GM23338 (cell line): ENCODE measurements around the gene CCDC149. TPM values are rescaled to one million over a fixed set of nuclear protein-coding genes. Genes with fewer than 3 reads are reported as not detected.
A peak's percentile ranks its signal among the peaks of the same experiment; 100 is the strongest.

Source experiments
- ATAC-seq: fragments of 200-7000 bp; cut with Tn5 transposase; 3 replicates; pipeline ENCODE4 v1.9.1; 2020
- DNase-seq: peaks from one replicate; pipeline ENCODE4 v3.0.0-alpha.2; 2015; ENCODE audit warnings: low spot score
- H2AFZ ChIP-seq: fragments of 200-600 bp; sonication (generic); 2 replicates; pipeline ENCODE4 v1.8.0; 2016; ENCODE audit warnings: antibody characterized with exemption, mild to moderate bottlenecking, moderate library complexity
- H3F3A ChIP-seq: fragments of 200-600 bp; sonication (generic); replicated peaks from 2 replicates; pipeline ENCODE4 v1.8.0; 2017; ENCODE audit warnings: antibody characterized with exemption, mixed run types, low read depth
- H3K27ac ChIP-seq: fragments of 200-600 bp; sonication (generic); 2 replicates; pipeline ENCODE4 v1.6.1; 2016; ENCODE audit warnings: low read depth
- H3K27me3 ChIP-seq: fragments of 200-600 bp; sonication (generic); 2 replicates; pipeline ENCODE4 v1.8.0; 2016; ENCODE audit warnings: mild to moderate bottlenecking, mixed run types, moderate library complexity; ENCODE audit not compliant: insufficient read depth
- H3K36me3 ChIP-seq: fragments of 200-600 bp; sonication (generic); 2 replicates; pipeline ENCODE4 v1.8.0; 2016; ENCODE audit warnings: mild to moderate bottlenecking; ENCODE audit not compliant: insufficient read depth
- H3K4me1 ChIP-seq: fragments of 200-600 bp; sonication (generic); 2 replicates; pipeline ENCODE4 v1.8.0; 2016; ENCODE audit warnings: mild to moderate bottlenecking, moderate library complexity; ENCODE audit not compliant: insufficient read depth
- H3K4me2 ChIP-seq: fragments of 200-600 bp; sonication (generic); 2 replicates; pipeline ENCODE4 v1.7.1; 2017; ENCODE audit warnings: mixed run types
- H3K4me3 ChIP-seq: fragments of 200-600 bp; sonication (generic); 2 replicates; pipeline ENCODE4 v1.6.1; 2016; ENCODE audit warnings: mixed run types
- H3K79me2 ChIP-seq: fragments of 200-600 bp; sonication (generic); replicated peaks from 2 replicates; pipeline ENCODE4 v1.8.0; 2017; ENCODE audit warnings: mild to moderate bottlenecking; ENCODE audit not compliant: insufficient read depth
- H3K9me2 ChIP-seq: fragments of 200-600 bp; sonication (generic); 2 replicates; pipeline ENCODE4 v1.8.0; 2017; ENCODE audit not compliant: insufficient read depth
- H4K20me1 ChIP-seq: fragments of 200-600 bp; sonication (generic); replicated peaks from 2 replicates; pipeline ENCODE4 v1.8.0; 2017; ENCODE audit warnings: mild to moderate bottlenecking; ENCODE audit not compliant: insufficient read depth
- H3K27ac Mint-ChIP-seq: 2 replicates; pipeline ENCODE4 v1.8.0; 2020; ENCODE audit warnings: inconsistent platforms, mild to moderate bottlenecking, moderate library complexity, mixed read lengths
- H3K27me3 Mint-ChIP-seq: 3 replicates; pipeline ENCODE4 v1.8.0; 2022; ENCODE audit warnings: low read depth, mild to moderate bottlenecking, moderate library complexity, mixed read lengths, inconsistent platforms; ENCODE audit not compliant: insufficient read depth, poor library complexity
- H3K36me3 Mint-ChIP-seq: 3 replicates; pipeline ENCODE4 v1.8.0; 2021; ENCODE audit warnings: low read depth, mild to moderate bottlenecking, inconsistent platforms, moderate library complexity, mixed read lengths
- H3K4me1 Mint-ChIP-seq: 3 replicates; pipeline ENCODE4 v1.8.0; 2020; ENCODE audit warnings: mild to moderate bottlenecking, inconsistent platforms, mixed read lengths
- H3K4me3 Mint-ChIP-seq: 3 replicates; pipeline ENCODE4 v1.8.0; 2021; ENCODE audit warnings: moderate library complexity, mild to moderate bottlenecking, inconsistent platforms, mixed read lengths
- H3K9me3 Mint-ChIP-seq: 3 replicates; pipeline ENCODE4 v1.8.0; 2020; ENCODE audit warnings: moderate library complexity, mild to moderate bottlenecking, inconsistent platforms, mixed read lengths
- EZH2phosphoT487 ChIP-seq: fragments of 200-600 bp; sonication (generic); IDR thresholded peaks from one replicate; pipeline ENCODE4 v1.8.1; 2018; ENCODE audit warnings: antibody characterized with exemption; ENCODE audit not compliant: unreplicated experiment
- NANOG ChIP-seq: IDR thresholded peaks from 2 replicates; pipeline ENCODE4 v1.6.1; 2016; ENCODE audit warnings: antibody characterized with exemption, borderline replicate concordance
- POLR2AphosphoS5 ChIP-seq: IDR thresholded peaks from 2 replicates; pipeline ENCODE4 v1.6.1; 2016; ENCODE audit warnings: antibody characterized with exemption, low read depth
- REST ChIP-seq: IDR thresholded peaks from one replicate; pipeline ENCODE4 v1.6.1; 2018; ENCODE audit warnings: antibody characterized with exemption; ENCODE audit not compliant: unreplicated experiment
- ZNF114 ChIP-seq: fragments of 250-450 bp; sonication (Bioruptor Pico); IDR thresholded peaks from 2 replicates; pipeline ENCODE4 v1.5.0; 2020; ENCODE audit warnings: mild to moderate bottlenecking, moderate library complexity
- polyA plus RNA-seq: library from polyadenylated mRNA; unstranded; fragments of >200 nt; fragmentation: Nextera tagmentation; extraction: Ambion mirVana; gene quantifications from 2 replicates; pipeline ENCODE4 v1.2.1, GENCODE V29; 2016
- total RNA-seq: library from RNA; depleted of rRNA; stranded (reverse); fragments of >200 nt; shearing (Covaris generic); gene quantifications from 2 replicates; pipeline ENCODE4 v1.2.3, GENCODE V29; 2014
- TF ChIP-seq, protein P1 (sequence below): IDR thresholded peaks from 2 replicates; pipeline ENCODE4 v1.6.1; 2016; ENCODE audit warnings: antibody characterized with exemption
- TF ChIP-seq, protein P2 (sequence below): fragments of 250-450 bp; sonication (Bioruptor Pico); IDR thresholded peaks from 2 replicates; pipeline ENCODE4 v1.5.0; 2020; ENCODE audit warnings: mild to moderate bottlenecking, moderate library complexity
- TF ChIP-seq, protein P3 (sequence below), 2 experiments: fragments of 200-600 bp in 1 of 2; sonication (generic) in 1 of 2; conservative IDR thresholded peaks; 2 replicates each; pipeline versions ENCODE4 v1.5.1 to v1.6.1; 2016 to 2017; ENCODE audit warnings: antibody characterized with exemption in 2 of 2, low read depth in 2 of 2, mild to moderate bottlenecking in 2 of 2, moderate library complexity in 1 of 2

CCDC149 gene
- total and polyA plus RNA-seq, 2 experiments from 2014 or later: 2.6 to 6.4 TPM

DNA sequence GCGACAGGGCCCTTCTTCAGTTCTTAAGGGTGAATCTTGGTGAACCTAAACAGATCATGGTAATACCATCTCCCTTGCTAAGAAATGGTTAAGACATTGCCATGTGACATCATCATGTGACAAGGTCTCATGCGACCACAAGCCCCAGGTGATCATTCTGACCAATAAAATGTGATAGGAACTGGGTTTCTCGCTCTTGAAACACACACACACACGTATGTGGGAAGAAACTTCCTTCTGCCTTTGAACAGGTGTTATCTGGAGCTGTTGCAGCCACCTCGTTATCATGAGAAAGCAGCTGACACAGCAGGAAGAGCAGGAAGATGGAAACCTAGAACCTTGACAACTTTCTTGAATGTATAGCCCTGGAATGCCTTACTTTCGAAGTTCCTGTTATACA lies 107.3 kb downstream of the CCDC149 start:
- peaks cover 18% of the 10 kb centered on the region for H3K4me1 ChIP-seq
- no peak for ATAC-seq
- Mint-ChIP-seq H3K36me3 (peaks cover 4% of the 10 kb centered on the region; the same call in 1 of the 3 replicates), H3K9me3 (no peaks in the 10 kb centered on the region; the same call in 2 of the 3 replicates), H3K4me1 (peaks cover 46% of the 10 kb centered on the region), H3K4me3 (no peak overlapping the region), H3K27me3 (peaks cover 18% of the 10 kb centered on the region), H3K27ac (no peak overlapping the region)
- H3K4me2 ChIP-seq: peak overlapping the region; percentile 46; the same call in 1 of the 2 replicates
- H3K4me3 ChIP-seq: no peak overlapping the region
- H3F3A ChIP-seq: peaks cover 5% of the 10 kb centered on the region; the same call in 1 of the 2 replicates
- TF ChIP-seq, protein P1, sequence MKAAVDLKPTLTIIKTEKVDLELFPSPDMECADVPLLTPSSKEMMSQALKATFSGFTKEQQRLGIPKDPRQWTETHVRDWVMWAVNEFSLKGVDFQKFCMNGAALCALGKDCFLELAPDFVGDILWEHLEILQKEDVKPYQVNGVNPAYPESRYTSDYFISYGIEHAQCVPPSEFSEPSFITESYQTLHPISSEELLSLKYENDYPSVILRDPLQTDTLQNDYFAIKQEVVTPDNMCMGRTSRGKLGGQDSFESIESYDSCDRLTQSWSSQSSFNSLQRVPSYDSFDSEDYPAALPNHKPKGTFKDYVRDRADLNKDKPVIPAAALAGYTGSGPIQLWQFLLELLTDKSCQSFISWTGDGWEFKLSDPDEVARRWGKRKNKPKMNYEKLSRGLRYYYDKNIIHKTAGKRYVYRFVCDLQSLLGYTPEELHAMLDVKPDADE: no peak
- TF ChIP-seq, protein P2, sequence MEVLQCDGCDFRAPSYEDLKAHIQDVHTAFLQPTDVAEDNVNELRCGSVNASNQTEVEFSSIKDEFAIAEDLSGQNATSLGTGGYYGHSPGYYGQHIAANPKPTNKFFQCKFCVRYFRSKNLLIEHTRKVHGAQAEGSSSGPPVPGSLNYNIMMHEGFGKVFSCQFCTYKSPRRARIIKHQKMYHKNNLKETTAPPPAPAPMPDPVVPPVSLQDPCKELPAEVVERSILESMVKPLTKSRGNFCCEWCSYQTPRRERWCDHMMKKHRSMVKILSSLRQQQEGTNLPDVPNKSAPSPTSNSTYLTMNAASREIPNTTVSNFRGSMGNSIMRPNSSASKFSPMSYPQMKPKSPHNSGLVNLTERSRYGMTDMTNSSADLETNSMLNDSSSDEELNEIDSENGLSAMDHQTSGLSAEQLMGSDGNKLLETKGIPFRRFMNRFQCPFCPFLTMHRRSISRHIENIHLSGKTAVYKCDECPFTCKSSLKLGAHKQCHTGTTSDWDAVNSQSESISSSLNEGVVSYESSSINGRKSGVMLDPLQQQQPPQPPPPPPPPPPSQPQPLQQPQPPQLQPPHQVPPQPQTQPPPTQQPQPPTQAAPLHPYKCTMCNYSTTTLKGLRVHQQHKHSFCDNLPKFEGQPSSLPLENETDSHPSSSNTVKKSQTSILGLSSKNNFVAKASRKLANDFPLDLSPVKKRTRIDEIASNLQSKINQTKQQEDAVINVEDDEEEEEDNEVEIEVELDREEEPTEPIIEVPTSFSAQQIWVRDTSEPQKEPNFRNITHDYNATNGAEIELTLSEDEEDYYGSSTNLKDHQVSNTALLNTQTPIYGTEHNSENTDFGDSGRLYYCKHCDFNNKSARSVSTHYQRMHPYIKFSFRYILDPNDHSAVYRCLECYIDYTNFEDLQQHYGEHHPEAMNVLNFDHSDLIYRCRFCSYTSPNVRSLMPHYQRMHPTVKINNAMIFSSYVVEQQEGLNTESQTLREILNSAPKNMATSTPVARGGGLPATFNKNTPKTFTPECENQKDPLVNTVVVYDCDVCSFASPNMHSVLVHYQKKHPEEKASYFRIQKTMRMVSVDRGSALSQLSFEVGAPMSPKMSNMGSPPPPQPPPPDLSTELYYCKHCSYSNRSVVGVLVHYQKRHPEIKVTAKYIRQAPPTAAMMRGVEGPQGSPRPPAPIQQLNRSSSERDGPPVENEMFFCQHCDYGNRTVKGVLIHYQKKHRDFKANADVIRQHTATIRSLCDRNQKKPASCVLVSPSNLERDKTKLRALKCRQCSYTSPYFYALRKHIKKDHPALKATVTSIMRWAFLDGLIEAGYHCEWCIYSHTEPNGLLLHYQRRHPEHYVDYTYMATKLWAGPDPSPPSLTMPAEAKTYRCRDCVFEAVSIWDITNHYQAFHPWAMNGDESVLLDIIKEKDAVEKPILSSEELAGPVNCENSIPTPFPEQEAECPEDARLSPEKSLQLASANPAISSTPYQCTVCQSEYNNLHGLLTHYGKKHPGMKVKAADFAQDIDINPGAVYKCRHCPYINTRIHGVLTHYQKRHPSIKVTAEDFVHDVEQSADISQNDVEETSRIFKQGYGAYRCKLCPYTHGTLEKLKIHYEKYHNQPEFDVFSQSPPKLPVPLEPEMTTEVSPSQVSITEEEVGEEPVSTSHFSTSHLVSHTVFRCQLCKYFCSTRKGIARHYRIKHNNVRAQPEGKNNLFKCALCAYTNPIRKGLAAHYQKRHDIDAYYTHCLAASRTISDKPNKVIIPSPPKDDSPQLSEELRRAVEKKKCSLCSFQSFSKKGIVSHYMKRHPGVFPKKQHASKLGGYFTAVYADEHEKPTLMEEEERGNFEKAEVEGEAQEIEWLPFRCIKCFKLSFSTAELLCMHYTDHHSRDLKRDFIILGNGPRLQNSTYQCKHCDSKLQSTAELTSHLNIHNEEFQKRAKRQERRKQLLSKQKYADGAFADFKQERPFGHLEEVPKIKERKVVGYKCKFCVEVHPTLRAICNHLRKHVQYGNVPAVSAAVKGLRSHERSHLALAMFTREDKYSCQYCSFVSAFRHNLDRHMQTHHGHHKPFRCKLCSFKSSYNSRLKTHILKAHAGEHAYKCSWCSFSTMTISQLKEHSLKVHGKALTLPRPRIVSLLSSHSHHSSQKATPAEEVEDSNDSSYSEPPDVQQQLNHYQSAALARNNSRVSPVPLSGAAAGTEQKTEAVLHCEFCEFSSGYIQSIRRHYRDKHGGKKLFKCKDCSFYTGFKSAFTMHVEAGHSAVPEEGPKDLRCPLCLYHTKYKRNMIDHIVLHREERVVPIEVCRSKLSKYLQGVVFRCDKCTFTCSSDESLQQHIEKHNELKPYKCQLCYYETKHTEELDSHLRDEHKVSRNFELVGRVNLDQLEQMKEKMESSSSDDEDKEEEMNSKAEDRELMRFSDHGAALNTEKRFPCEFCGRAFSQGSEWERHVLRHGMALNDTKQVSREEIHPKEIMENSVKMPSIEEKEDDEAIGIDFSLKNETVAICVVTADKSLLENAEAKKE (CRISPR knock-in tag): no peak
- TF ChIP-seq EZH2phosphoT487 (no peak), ZNF114 (CRISPR knock-in tag) (no peak), NANOG (no peak), POLR2AphosphoS5 (no peak), REST (no peak)
- TF ChIP-seq, protein P3, sequence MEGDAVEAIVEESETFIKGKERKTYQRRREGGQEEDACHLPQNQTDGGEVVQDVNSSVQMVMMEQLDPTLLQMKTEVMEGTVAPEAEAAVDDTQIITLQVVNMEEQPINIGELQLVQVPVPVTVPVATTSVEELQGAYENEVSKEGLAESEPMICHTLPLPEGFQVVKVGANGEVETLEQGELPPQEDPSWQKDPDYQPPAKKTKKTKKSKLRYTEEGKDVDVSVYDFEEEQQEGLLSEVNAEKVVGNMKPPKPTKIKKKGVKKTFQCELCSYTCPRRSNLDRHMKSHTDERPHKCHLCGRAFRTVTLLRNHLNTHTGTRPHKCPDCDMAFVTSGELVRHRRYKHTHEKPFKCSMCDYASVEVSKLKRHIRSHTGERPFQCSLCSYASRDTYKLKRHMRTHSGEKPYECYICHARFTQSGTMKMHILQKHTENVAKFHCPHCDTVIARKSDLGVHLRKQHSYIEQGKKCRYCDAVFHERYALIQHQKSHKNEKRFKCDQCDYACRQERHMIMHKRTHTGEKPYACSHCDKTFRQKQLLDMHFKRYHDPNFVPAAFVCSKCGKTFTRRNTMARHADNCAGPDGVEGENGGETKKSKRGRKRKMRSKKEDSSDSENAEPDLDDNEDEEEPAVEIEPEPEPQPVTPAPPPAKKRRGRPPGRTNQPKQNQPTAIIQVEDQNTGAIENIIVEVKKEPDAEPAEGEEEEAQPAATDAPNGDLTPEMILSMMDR (conservative IDR thresholded peaks at IDR 0.05; ENCODE audit: low read depth in 2 of 2): no peak
- peaks cover 25% of the 10 kb centered on the region for H3K27me3 ChIP-seq
- no peak overlapping the region for H3K27ac ChIP-seq
- H3K36me3 ChIP-seq: no peaks in the 10 kb centered on the region
- 0 out of 2 replicates have a peak, but pooled peaks cover 2% of the 10 kb centered on the region for H3K9me2 ChIP-seq
- DNase-seq: no peak
- no peaks in the 10 kb centered on the region for H4K20me1 ChIP-seq
- peak overlapping the region; percentile 72; the same call in 1 of the 2 replicates for H2AFZ ChIP-seq
- H3K79me2 ChIP-seq: no peaks in the 10 kb centered on the region
